DND-41 (cell line): ENCODE results near the gene ALDH9A1.
"Not testable (repeated sequence)": the region's sequence is repeated elsewhere in the genome, so short reads cannot be mapped to it uniquely, and the experiment has no call there.

ENCODE experiments used
- ATAC-seq: fragments of 200-7000 bp; cut with Tn5 transposase; 3 replicates; pipeline ENCODE4 v1.9.1; 2021; ENCODE audit warnings: low read depth; ENCODE audit not compliant: insufficient read depth
- DNase-seq: peaks from one replicate; pipeline ENCODE4 v3.0.0-alpha.2; 2020
- H2AFZ ChIP-seq: 2 replicates; pipeline ENCODE4 v1.6.0; 2012; ENCODE audit warnings: low read depth, low read length
- H3K27ac ChIP-seq: 2 replicates; pipeline ENCODE4 v1.5.1; 2012; ENCODE audit warnings: low read length, inconsistent platforms
- H3K27me3 ChIP-seq: fragments of 200-600 bp; sonication (generic); 2 replicates; pipeline ENCODE4 v1.6.0; 2012; ENCODE audit warnings: low read length, mild to moderate bottlenecking, inconsistent platforms; ENCODE audit not compliant: insufficient read depth, poor library complexity
- H3K36me3 ChIP-seq: 2 replicates; pipeline ENCODE4 v1.5.1; 2012; ENCODE audit warnings: low read length, inconsistent platforms; ENCODE audit not compliant: insufficient read depth
- H3K4me1 ChIP-seq: 2 replicates; pipeline ENCODE4 v1.5.1; 2012; ENCODE audit warnings: mild to moderate bottlenecking, low read length; ENCODE audit not compliant: insufficient read depth
- H3K4me2 ChIP-seq: 2 replicates; pipeline ENCODE4 v1.6.0; 2012; ENCODE audit warnings: mild to moderate bottlenecking, moderate library complexity, low read length, inconsistent platforms; ENCODE audit not compliant: insufficient read depth
- H3K4me3 ChIP-seq, 2 experiments: fragments of 200-600 bp in 1 of 2; shearing (Covaris generic) in 1 of 2; 2 replicates each; pipeline ENCODE4 v1.5.1; 2012 to 2016; ENCODE audit warnings: inconsistent platforms in 2 of 2, low read length in 2 of 2, mild to moderate bottlenecking in 2 of 2, low read depth in 1 of 2, moderate library complexity in 1 of 2
- H3K79me2 ChIP-seq: 2 replicates; pipeline ENCODE4 v1.6.0; 2012; ENCODE audit warnings: low read length, inconsistent platforms; ENCODE audit not compliant: insufficient read depth
- H3K9ac ChIP-seq: 2 replicates; pipeline ENCODE4 v1.6.0; 2012; ENCODE audit warnings: low read depth, mild to moderate bottlenecking, inconsistent platforms, low read length, moderate library complexity
- H3K9me3 ChIP-seq: 2 replicates; pipeline ENCODE4 v1.5.1; 2012; ENCODE audit warnings: low read length, moderate library complexity, mild to moderate bottlenecking, inconsistent platforms; ENCODE audit not compliant: insufficient read depth, severe bottlenecking
- H4K20me1 ChIP-seq: 2 replicates; pipeline ENCODE4 v1.6.0; 2012; ENCODE audit warnings: low read length; ENCODE audit not compliant: insufficient read depth
- EZH2 ChIP-seq: IDR thresholded peaks from 3 replicates; pipeline ENCODE4 v1.6.1; 2012; ENCODE audit warnings: borderline replicate concordance, low read depth, mild to moderate bottlenecking, moderate library complexity, low read length, inconsistent platforms; ENCODE audit not compliant: severe bottlenecking
- TF ChIP-seq, protein P1 (sequence below): IDR thresholded peaks from 2 replicates; pipeline ENCODE4 v1.5.1; 2012; ENCODE audit warnings: borderline replicate concordance, low read length, moderate library complexity, mild to moderate bottlenecking; ENCODE audit not compliant: poor library complexity, severe bottlenecking; ENCODE audit errors: extremely low read depth

The ALDH9A1 gene

DNA sequence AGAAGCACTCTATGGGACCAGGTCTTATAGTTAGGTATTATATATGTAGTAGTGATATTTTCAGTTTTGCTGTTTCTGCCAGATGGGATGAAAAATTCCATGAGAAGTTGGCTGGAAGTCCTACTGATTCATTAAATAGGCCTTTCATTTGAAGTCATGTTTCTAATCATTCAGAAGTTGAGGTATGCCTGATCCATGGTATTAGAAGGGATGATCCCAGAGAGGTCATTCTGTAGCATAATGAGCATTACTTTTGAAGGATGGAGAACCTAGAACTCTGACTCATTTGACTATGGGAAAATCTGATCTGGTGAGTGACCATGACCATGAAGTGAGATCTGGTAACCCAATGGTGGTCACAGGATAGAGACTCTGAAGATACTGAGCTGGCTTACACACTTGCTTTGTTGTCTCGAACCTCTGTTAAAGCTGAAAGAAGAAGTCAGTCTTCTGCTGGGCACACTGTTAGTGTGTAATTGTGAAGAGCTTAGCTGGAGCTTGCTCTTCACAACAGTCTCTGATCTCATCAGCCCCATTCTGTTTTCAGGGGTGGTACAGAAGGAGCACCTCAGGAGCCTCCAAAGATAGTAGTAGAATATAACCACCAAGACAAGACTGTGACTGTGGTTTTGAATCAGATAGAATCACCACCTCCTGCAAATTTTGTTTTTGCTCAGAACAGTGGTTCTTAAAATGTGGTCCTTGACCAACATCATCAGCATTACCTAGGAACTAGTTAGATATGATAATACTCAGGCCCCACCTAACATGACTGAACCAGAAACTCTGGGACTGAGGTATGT is 58.3 kb downstream of the ALDH9A1 start:
- no peaks in the 10 kb centered on the region for H3K79me2 ChIP-seq
- DNase-seq (no peak), ATAC-seq (no peak)
- H3K4me2 ChIP-seq = no peak overlapping the region
- H3K27me3 ChIP-seq = no peaks in the 10 kb centered on the region
- TF ChIP-seq, protein P1, sequence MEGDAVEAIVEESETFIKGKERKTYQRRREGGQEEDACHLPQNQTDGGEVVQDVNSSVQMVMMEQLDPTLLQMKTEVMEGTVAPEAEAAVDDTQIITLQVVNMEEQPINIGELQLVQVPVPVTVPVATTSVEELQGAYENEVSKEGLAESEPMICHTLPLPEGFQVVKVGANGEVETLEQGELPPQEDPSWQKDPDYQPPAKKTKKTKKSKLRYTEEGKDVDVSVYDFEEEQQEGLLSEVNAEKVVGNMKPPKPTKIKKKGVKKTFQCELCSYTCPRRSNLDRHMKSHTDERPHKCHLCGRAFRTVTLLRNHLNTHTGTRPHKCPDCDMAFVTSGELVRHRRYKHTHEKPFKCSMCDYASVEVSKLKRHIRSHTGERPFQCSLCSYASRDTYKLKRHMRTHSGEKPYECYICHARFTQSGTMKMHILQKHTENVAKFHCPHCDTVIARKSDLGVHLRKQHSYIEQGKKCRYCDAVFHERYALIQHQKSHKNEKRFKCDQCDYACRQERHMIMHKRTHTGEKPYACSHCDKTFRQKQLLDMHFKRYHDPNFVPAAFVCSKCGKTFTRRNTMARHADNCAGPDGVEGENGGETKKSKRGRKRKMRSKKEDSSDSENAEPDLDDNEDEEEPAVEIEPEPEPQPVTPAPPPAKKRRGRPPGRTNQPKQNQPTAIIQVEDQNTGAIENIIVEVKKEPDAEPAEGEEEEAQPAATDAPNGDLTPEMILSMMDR = no peak
- TF ChIP-seq EZH2 = no peak
- H3K4me1 ChIP-seq = no peaks in the 10 kb centered on the region
- no peak overlapping the region for H3K9ac ChIP-seq
- no peak overlapping the region for H3K27ac ChIP-seq
- H2AFZ ChIP-seq = no peak overlapping the region
- H3K9me3 ChIP-seq = no peaks in the 10 kb centered on the region
- no peaks in the 10 kb centered on the region for H3K36me3 ChIP-seq
- H3K4me3 ChIP-seq = no peak overlapping the region
- H4K20me1 ChIP-seq = 0 out of 2 replicates have a peak, but pooled peaks cover 4% of the 10 kb centered on the region

GRCh38 chr1:165638211-165638610 is 60.2 kb downstream of the ALDH9A1 start:
- H4K20me1 ChIP-seq, H3K27ac ChIP-seq, H2AFZ ChIP-seq, H3K4me1 ChIP-seq, H3K27me3 ChIP-seq, H3K9me3 ChIP-seq, H3K4me2 ChIP-seq, H3K9ac ChIP-seq, H3K79me2 ChIP-seq, H3K36me3 ChIP-seq, H3K4me3 ChIP-seq, DNase-seq, ATAC-seq: not testable (repeated sequence)

- DNase-seq (no peak), ATAC-seq (no peak)
- Histone ChIP-seq H3K4me1 (peaks cover 7% of the 10 kb centered on the region; the same call in 1 of the 2 replicates), H3K9me3 (no peaks in the 10 kb centered on the region), H4K20me1 (0 out of 2 replicates have a peak, but pooled peaks cover 4% of the 10 kb centered on the region), H3K4me2 (no peak overlapping the region), H3K4me3 (no peak overlapping the region), H2AFZ (no peak overlapping the region), H3K27me3 (no peaks in the 10 kb centered on the region), H3K9ac (no peak overlapping the region), H3K79me2 (no peaks in the 10 kb centered on the region), H3K36me3 (no peaks in the 10 kb centered on the region), H3K27ac (no peak overlapping the region)
- TF ChIP-seq, protein P1 = no peak
- TF ChIP-seq EZH2 = no peak
Observed at GRCh38 chr1:165637427-165637826, 60.9 kb downstream of the ALDH9A1 start.

DNA sequence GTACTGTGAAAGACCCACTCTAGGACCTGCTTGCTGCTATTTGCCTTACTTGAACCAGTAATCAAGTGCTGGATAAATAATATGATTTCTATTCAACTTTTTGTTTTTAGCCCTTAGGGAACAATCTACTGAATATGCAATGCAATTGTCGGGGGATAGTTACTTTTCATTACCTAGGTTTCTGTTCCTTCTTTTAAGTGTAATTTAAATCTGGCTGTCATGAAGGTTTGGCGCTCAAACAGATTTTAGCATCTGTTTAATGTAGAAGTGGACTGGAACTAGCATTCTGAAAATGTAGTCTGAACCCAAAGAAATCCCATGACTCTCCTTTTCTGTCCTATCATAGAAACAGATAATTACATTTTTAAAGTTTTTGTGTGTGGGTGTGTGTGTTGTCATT is 62.5 kb downstream of the ALDH9A1 start:
- H3K4me3 ChIP-seq = no peak overlapping the region
- H3K9me3 ChIP-seq = no peaks in the 10 kb centered on the region
- ATAC-seq (no peak), DNase-seq (no peak)
- TF ChIP-seq, protein P1 = no peak
- TF ChIP-seq EZH2 = no peak
- no peak overlapping the region for H3K4me2 ChIP-seq
- H3K27ac ChIP-seq = no peak overlapping the region
- peaks cover 4% of the 10 kb centered on the region; the same call in 1 of the 2 replicates for H3K79me2 ChIP-seq
- no peaks in the 10 kb centered on the region for H4K20me1 ChIP-seq
- no peak overlapping the region for H3K9ac ChIP-seq
- H3K27me3 ChIP-seq = no peaks in the 10 kb centered on the region
- H3K36me3 ChIP-seq = no peaks in the 10 kb centered on the region; the same call in 1 of the 2 replicates
- H3K4me1 ChIP-seq = peaks cover 18% of the 10 kb centered on the region
- H2AFZ ChIP-seq = no peak overlapping the region
